Right lobe of liver (tissue), 4 donors: ENCODE measurements around the gene LRRC3.

Experiments used
- CTCF ChIP-seq, 4 donors: fragments of 200-600 bp in 3 of 4; fragments of 450-650 bp in 1 of 4; IDR thresholded peaks; one replicate each; pipeline versions ENCODE4 v1.5.1 to v1.8.0; 2016 to 2022; ENCODE audit warnings: antibody characterized with exemption in 4 of 4, mild to moderate bottlenecking in 2 of 4
- POLR2A ChIP-seq: fragments of 450-650 bp; IDR thresholded peaks from one replicate; pipeline ENCODE4 v1.6.1; 2017; ENCODE audit warnings: antibody characterized with exemption, mild to moderate bottlenecking
- donor health status: DM: no; HTN: no; CAD: no.
- donor health status: DM: no; HTN: no; CAD: no.
- donor health status: DM: no; HTN: yes; CAD: no.

- no peak for TF ChIP-seq CTCF (IDR thresholded peaks at IDR 0.05)
- TF ChIP-seq POLR2A, result no peak
Observed at GRCh38 chr21:44418108-44418875, 37.0 kb upstream of the LRRC3 start.
